ENCODE results near the gene ANKRD60.

GRCh38 chr20:58277107-58277506 lies 48.7 kb upstream of the ANKRD60 start:
- TF ChIP-seq, protein P1, sequence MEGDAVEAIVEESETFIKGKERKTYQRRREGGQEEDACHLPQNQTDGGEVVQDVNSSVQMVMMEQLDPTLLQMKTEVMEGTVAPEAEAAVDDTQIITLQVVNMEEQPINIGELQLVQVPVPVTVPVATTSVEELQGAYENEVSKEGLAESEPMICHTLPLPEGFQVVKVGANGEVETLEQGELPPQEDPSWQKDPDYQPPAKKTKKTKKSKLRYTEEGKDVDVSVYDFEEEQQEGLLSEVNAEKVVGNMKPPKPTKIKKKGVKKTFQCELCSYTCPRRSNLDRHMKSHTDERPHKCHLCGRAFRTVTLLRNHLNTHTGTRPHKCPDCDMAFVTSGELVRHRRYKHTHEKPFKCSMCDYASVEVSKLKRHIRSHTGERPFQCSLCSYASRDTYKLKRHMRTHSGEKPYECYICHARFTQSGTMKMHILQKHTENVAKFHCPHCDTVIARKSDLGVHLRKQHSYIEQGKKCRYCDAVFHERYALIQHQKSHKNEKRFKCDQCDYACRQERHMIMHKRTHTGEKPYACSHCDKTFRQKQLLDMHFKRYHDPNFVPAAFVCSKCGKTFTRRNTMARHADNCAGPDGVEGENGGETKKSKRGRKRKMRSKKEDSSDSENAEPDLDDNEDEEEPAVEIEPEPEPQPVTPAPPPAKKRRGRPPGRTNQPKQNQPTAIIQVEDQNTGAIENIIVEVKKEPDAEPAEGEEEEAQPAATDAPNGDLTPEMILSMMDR (conservative IDR thresholded peaks at IDR 0.05) = no peak
- no peak for TF ChIP-seq ZFX (IDR thresholded peaks at IDR 0.05)

All from C4-2B (cell line).